Measurements from ENCODE around the gene PACS2.

PACS2 gene

DNA sequence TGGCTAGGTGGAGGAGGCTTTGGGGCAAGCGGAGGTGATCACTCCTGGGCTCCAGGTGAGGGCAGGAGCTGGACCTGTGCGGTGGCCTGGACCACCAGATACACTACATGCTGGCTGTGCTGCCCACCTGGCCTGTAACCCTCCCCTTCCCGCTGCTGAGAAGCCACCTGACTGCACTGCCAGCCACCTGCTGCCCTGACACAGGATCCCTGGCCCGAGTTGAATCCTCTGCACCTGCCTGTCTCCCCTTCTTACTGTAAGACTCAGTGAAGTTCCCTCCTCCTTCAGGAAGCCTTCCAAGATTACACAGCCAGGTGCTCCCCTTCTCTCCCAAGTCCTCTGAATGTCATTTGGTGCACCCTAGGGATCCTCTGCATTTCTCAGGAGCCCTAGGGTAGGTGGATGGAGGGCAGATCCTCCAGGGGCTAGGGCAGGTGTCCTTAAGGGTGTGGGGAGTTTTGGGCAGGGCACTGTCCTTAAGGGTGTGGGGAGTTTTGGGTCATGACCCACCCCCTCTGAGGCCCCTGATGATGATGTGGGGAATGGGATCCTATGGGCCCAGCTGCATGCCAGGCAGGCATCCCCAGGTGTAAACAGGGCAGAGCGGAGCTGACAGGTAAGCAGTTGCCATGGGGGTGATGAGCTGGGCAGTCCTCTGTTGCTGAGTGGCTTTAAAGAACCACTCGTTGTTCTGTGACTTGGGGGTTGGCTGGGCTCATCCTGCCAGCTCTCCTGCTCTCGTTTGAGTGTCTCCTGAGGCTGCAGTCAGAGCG, 98.4 kb downstream of the PACS2 start:
- DNase-seq, result no peak

DNA sequence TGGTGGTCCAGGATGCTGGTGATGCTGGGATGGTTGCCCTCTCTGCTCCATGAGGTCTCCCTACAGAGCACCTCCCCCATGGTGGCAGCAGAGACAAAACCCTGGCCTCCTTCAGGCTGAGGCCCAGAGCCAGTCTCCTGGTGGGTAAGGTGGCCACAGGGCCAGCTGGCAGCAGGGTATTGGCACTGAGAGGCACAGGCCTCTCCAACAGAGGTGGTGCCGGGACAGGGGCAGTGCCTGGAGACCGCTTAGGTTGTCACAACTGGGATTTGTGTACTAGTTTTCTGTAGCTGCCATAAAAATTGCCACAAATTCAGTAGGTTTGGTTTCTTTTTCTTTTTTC, 99.0 kb downstream of the PACS2 start:
- DNase-seq, result no peak

DNA sequence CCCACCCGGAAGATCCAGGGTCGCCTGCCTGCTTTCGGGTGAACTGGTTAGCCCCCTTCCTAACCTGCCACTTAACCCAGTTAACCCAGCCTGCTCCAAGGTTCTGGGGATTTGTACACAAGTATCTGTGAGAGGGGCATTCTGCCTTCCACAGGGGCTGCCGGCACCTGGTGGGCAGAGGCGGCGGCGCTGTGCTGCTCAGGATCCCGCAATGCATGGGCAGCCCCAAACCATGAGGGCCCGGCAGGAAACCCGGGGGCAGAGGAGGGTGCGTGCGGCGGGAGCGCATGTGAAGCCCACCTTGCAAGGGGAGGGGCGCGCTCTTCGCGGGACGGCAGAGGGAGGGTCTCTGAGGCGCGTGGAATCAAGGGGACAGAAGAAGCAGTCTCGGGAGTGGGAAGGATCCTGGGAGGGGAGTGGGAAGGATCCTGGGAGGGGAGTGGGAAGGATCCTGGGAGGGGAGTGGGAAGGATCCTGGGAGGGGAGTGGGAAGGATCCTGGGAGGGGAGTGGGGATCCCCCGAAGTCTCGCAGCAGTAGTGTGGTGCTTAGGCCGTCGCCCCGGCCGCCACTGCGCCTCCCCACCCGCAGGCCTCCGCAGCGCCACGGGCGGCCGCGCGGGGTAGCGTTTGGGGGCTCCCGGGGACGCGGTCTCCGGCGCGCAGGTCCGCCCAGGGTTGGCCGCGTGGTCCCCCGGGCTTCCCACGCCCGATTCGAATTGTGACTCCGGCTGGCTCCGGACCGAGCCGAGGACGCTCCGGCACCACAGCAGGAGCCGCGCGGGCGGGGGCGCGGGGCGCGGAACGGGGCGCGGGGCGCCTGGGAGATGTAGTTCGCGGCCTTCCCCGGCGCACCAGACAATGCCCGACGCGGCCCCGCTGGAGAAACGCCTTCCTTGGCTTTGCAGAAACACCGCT, 100.2 kb downstream of the PACS2 start:
- peak; percentile 89 for DNase-seq

DNA sequence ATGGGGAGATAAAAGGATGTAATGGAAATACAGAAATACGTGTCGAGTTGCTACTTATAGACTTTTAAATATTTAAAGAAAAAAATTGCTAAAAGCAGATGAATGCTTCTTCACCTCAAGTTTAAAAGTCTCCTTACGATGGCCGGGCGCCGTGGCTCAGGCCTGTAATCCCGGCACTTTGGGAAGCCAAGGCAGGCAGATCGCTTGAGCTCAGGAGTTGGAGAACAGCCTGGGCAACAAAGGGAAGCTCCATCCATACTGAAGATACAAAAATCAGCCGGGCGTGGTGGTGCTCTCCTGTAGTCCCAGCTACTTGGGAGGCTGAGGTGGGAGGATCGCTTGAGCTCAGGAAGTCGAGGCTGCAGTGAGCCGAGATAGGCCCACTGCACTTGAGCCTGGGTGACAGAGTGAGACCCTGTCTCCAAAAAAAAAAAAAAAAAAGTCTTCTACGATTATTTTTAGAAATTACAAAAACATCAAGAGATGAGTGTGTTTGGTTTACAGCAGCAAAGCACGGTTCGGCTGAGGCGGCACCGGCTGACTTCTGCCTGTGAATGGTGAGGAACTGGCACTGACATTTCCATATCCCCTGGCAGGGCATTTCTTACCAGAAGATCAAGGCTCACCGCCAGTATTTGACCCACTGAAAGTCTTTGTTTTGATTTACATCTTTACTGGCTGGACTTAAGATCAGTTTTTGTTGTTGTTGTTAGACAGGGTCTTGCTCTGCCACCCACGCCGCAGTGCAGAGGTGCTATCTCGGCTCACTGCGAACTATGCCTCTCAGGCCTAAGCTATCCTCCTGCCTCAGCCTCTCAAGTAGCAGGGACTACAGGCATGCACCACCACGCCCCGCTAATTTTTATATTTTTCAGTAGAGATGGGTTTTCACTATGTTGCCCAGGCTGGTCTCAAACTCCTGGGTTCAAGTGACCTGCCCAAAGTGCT, 101.2 kb downstream of the PACS2 start:
- DNase-seq, result no peak

DNA sequence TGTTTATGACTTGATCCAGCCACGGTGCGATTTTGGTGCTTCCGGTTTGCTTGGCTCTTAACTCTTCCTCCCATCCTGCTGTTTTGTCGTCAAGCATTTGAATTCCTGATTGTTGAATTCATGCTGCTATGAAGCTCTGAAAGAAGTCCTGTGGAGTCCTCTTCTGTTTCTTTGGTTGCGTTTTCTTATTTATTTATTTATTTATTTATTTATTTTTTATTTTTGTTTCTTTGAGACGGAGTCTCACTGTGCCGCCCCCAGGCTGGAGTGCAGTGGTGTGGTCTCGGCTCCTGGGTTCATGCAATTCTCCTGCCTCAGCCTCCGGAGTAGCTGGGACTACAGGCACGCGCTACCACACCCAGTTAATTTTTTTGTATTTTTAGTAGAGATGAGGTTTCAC, 102.1 kb downstream of the PACS2 start:
- no peak for DNase-seq

DNA sequence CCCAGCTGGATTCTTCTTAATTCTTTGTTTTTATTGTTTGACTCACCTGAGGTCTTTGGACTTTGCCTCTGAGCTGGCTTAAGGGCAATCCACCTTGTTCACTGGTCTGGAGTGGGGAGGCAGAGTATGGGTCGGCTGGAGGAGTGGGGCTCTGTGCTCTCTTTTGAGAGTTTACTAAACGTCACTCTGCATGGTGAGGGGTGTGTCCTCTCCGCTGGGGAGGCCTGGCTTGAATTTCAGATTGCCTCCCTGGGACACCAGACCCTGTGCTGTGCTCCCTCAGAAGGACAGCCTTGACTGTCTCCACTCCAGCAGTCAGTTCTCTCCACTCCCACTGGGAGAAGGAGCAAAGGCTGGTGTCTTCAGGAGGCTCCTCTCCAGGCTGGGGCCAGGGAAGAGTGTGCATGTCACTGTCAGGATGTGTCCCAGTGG, 103.2 kb downstream of the PACS2 start:
- no peak for DNase-seq

DNA sequence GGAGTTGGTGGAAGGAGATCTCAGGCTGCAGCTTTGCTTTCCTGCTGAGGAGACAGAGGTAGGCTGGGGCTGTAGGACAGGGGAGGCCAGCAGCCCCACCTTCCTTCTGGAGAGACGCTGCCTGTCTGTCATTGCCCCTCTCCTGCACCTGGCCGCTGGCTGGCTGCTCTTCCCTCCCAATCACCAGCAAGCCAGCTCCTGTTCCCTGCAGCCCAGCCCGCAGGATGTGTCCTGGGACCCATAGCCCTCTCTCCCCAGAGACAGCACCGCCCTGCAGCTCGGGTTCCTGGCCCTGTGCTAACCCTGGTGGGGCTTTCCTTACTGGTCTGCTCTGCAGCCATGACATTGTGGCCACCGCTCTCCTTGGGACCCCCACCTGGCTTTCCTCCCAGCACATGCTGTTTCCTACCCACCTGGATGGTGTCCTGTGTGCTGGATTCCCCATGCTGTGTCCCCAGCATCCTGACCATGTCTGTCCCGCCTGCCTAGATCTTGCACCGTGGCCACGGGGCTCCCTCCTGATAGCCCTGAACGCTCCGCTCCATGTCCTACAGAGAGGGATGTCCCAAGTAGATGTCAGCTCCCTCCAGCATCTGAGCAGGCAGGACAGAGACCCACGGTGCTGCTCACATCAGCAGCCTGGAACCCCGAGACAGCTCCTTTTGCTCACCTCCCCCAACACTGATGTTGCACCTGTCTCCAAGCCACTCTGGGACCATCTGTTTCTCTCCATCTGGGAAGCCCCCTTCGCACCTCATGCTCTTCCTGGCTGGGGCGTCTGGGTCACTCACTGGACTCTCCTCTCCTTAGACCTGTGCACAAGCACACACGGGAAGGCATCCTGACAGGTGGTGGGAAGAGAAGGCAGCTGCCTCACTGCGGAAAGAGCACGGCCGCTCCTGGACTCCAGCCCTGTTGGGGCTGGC, 104.0 kb downstream of the PACS2 start:
- no peak for DNase-seq

DNA sequence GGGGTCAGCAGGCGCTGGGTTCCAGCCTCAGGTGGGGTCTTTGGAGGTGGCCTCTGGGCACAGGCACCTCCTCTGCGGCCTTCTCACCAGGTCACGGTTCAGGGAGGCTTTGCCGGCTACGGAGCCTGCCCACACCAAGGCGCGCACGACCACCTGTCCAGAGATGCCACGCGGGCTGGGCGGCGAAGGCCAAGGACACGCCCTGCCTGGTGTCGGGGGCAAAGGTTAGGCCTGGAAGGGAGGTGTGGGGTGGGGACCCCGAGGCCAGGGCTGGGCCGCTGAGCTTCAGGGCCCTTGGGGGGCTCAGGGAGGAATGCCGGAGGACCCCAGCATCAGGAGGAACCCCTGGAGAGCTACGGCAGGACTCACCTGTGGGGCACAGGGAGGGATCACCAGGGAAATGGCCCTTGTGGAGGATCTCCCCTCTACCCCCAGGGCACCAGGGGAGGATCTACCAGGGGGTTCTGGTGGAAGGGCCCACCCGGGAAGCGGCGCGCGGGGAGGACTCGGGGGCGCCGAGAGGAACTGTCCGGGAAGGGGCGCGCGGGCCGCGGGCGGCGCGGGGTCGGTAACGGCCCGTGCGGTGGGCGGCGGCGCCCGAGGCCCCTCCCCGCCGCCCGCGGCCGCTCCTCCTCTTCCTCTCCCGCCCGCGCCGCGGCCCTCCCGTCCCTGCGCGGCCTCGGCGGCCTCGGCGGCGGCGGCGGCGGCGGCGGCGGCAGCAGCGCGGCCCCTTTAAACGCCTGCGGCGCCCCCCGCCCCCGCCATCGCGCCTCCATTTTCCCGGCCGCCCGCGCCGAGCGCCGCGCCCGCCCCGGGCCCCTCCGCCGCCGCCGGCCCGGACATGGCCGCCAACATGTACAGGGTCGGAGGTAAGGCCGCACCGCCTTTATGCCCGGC, 104.9 kb downstream of the PACS2 start, which contains the start of gene MTA1:
Gene MTA1 (plus strand): TSS at position 633 of the 897 bp plus-strand sequence. CDS start 209 bp downstream, at position 842.
- DNase-seq, result peak; percentile 67

DNA sequence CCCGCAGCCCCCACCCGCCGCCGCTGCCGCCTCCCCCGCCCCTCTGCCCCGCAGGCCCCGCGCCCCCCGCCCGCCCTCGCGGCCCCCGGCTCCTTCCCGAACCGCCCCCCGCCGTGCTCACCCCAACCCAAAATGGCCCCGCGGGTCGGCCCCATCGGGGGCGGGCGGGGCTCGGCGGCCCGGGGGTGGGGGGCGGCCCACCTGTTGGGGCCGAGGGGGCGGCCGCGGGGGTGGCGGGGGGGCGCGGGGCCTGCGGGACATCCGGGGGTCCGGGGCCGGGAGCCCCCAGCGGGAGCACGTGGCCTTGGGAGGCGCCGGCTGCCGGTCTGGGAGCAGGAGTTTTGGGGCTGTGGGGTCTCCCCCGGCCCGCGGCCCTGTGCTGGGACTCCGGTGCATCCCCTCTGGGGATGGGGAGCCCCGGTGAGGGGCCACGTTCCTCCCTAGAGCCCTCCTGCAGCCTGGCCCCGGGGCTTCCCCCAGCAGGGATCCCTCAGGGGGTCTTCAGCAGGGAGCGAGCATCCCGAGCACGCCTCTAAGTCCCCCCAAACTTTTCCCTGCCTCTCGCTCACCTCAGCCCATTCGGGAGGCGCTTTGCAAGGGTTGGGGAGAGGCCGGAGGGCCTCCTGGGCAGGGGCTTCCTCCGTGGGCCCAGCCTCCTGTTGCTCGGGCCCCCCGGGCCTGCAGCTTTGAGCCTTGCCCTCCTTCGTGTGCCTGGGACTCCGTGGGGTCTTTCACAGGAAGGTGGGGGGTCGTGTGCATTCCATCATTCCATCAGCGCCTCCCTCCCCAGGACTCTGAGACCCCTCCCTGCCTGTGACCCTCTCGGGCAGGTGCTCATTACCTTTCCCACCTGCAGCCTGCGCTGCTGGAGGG, 105.8 kb downstream of the PACS2 start:
- DNase-seq, result no peak

DNA sequence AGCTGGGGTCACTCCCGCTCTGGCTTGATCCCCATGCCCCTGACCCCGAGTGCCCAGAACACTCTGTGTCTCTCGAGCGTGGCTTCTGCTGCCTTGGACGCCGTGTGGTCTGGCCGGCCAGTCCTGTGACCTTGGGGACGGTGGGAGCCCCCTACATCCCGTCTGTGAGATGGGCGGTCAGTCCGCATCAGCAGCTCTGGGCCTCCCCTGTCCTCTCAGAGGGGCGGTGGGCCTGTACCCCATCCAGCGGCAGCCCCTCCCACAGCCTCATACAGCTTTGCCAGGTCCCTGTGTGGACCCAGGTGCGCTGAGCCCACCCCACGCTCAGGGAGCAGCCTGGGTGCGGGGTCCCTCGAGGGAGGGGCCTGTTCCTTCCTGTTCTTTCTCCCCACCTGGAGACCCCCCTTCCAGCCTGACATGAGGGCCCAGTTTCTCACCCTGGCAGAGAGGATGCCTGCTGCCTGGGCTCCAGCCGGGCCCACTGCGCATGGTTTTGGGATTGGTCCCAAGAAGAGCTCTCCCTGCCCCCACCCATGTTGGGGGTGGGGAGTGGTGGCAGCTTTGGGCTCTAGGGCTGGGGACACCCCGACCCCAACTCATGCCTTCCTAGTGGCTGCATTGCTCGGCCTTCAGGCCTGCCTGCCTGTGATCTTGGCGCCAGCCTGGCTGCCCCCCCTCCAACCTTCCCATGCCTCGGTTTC, 106.6 kb downstream of the PACS2 start:
- no peak for DNase-seq

DNA sequence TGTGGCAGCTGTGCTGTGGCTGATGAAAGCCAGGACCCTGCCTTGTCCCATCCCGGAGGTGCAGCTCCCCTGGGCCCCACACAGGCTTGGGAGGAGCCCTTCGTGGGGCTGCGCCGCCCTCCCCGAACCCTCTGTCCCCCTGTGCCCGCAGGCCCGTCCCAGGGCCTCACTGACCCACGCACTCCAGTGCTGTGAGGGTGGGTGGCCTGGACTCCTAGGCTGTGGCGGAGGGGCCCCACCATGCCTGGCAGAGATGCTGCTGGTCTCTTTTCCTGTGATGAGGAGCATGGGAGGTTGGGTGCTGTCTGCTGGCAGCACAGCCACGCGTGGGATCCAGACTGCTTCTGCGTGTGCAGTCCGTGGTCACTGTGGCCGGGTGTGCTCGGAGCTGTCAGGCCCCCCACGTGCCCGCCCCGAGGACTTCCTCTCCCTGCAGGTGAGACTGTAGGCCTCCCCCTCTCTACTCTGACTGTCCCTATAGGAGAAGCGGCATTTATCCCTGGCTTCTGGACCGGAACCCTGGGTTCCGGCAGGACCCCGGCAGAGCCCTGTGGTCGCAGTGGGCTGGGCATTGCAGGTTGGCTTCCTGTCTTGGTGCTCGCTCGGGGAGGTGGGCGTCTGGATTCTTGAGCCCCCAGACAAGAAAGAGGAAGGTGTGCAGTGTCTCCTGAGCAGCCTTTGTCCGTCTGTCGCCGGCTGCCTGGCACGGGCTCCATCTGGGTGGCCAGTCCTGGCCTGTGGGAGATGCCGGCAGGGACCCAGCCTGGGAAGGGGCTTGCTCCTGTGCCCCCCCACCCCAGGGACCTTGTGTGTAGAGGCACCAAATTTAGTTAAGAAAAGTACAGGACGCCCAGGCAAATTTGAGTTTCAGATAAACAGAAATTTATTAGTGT, 107.4 kb downstream of the PACS2 start:
- no peak for DNase-seq

DNA sequence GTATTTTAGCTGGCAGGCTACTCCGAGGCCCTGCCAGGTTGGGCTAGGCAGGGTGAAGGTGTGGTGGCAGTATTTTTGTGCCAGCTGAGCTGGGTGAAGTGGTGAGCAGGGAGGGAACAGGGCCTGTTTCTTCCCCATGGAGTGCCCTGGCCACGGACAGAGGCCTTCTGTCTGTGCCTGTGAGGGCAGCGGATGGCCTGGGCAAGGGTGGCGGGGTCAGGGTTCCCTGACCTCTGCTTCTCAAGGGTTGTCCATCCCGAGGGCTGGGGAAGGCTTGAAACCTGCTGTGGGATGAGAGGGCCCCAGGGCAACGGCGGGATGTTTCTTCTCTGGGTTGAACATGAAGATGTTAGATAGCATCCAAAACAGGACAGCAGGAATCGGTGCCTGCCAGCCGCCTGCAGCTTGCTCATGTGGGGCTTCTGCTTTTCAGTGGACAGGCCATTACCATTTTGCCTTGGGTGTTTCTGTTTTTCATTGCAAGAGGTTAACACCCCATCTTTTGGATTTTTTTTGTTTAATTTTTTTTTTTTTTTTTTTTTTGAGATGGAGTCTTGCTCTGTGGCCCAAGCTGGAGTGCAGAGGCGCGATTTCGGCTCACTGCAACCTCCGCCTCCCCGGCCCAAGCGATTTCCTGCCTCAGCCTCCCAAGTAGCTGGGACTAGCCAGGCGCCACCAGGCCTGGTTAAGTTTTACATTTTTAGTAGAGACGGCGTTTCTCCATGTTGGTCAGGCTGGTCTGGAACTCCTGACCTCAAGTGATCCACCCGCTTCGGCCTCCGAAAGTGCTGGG, 108.3 kb downstream of the PACS2 start:
- no peak for DNase-seq

DNA sequence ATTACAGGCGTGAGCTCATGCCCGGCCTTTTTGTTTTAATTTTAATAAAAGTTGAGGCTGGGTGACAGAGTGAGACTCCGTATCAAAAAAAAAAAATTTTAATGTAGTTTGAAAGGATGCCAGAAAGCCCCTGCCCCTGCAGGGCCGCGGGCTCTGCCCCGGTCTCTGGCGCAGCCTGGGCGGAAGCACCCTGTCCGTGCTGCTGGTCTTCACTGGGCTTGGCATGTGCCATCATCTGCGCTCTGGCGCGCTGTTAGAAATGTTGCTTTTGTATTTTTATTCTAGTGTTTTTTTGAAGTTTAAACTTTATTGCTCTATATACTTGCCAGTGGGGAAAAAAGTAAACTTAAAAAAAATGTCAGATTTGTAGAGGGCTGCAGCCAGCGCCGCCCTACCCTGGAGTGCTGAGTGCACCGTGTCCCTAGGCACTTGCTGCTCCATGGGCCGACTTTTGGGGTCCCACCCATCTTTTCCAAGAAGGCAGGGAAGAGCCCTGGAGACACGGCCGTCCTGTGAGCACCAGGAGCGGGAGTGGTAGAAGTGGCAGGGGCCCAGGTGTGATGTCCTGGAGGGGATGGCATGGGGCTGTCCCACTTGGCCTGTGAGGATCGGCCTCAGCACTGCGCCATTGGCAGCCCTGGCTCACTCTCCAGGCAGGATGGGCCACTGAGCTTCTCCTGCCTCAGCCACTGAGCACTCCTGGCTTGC, 109.1 kb downstream of the PACS2 start:
- no peak for DNase-seq

DNA sequence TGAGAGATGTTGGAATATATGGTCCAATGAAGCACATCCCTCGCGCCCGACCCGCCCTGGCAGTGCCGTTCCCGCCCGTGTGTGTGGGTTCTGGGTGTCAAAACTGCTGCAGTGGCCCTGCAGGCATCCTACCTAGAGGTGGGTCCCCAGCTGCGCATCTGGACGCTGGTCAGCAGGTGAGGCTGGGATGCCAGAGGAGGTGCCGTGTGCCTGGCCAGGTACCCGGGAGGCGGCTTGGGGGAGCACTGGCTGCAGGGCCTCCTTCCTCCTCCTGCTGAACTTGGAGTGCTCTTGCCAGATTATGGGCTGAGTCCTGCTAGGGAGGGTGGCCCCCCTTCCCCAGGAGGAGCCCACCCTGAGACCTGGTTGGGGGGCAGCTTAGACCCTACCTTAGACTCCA, 110.3 kb downstream of the PACS2 start:
- no peak for DNase-seq

DNA sequence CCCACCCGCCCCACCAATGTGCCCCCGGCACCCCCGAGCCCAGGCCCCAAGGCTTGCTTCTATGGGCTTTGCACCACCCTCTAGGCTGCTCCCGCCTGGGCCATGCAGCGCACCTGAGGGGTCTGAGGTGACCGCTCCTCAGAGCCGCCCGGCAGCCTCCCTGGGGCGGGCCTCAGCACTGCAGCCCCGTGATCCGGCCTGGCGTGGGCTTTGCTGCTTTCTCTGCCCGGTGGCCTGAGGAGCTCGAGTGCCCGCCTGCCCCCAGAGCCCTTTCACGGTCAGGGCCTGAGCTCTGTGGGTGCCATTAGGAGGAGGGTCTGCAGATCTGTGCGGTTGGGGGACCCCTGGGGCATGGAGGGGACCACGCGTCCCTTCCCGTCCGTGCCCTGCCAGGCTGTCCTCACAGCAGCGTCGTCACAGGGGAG, 111.3 kb downstream of the PACS2 start:
- no peak for DNase-seq

DNA sequence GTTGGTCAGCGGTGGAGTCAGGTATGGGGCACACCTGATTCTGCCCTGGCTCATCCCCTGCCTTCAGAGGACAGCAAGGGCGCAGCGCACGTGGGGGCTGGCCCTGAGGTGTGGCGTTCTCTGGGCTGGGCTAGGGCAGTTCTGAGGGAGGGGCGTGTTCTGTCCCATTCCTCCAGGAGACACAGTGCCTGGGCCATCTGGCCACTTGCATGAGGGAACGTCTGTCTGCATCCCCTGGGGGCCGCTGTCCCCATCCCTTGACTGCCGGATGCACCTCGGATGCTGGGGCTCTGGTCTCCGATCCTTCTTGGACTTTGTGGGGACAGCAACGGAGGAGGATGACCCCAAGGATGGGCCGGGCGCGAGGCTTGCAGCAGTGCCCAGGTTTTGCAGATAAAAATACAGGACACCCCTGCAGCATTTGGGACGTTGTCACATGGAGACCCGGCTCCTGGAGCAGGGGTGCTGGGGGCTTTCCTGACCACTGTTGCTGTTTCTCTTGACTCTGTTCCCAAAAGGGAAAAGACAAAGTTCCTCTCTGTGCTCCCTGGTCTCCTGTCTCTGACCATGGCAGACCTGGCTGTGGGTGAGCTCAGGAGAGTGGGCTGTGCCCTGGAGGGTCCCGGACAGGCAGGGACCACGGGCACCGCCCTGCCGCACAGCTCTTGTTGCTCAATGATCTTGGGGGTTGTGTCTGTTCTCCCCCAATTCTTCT, 112.0 kb downstream of the PACS2 start:
- no peak for DNase-seq

Data from eye (tissue), 1 donor.